Lower leg skin (tissue), 3 donors: ENCODE results near the gene TNS2.

Experiments
- POLR2A ChIP-seq, 2 donors: fragments of 450-650 bp; IDR thresholded peaks; one replicate each; pipeline ENCODE4 v1.6.1; 2016 to 2017; ENCODE audit warnings: antibody characterized with exemption in 2 of 2, mild to moderate bottlenecking in 1 of 2, moderate library complexity in 1 of 2
- TF ChIP-seq, protein P1 (sequence below), 3 donors: fragments of 450-650 bp; IDR thresholded peaks; one replicate each; pipeline ENCODE4 v1.5.1; 2016; ENCODE audit warnings: antibody characterized with exemption in 3 of 3, mild to moderate bottlenecking in 3 of 3, moderate library complexity in 2 of 3

DNA sequence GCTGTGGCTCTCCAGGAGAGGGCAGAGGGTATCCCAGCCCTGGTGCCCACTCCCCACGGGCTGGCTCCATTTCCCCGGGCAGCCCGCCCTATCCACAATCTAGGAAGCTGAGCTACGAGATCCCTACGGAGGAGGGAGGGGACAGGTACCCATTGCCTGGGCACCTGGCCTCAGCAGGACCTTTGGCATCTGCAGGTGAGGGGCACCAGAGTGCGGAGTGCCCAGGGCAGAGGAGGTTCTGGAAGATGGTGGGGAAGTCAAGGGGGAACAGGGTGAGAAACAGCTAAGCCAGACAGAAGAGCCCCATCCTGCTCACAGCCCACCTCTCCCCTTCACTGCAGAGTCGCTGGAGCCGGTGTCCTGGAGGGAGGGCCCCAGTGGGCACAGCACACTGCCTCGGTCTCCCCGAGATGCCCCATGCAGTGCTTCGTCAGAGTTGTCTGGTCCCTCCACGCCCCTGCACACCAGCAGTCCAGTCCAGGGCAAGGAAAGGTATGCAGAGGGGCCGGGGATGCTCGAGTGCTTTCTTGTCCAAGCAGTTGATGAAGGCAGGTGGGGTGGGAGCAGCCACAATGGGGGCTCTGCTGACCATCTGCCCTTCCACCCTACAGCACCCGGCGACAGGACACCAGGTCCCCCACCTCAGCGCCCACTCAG is 10.3 kb downstream of the TNS2 start:
- TF ChIP-seq, protein P1, sequence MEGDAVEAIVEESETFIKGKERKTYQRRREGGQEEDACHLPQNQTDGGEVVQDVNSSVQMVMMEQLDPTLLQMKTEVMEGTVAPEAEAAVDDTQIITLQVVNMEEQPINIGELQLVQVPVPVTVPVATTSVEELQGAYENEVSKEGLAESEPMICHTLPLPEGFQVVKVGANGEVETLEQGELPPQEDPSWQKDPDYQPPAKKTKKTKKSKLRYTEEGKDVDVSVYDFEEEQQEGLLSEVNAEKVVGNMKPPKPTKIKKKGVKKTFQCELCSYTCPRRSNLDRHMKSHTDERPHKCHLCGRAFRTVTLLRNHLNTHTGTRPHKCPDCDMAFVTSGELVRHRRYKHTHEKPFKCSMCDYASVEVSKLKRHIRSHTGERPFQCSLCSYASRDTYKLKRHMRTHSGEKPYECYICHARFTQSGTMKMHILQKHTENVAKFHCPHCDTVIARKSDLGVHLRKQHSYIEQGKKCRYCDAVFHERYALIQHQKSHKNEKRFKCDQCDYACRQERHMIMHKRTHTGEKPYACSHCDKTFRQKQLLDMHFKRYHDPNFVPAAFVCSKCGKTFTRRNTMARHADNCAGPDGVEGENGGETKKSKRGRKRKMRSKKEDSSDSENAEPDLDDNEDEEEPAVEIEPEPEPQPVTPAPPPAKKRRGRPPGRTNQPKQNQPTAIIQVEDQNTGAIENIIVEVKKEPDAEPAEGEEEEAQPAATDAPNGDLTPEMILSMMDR (IDR thresholded peaks at IDR 0.05), result no peak
- TF ChIP-seq POLR2A (IDR thresholded peaks at IDR 0.05), result no peak
